Fibroblast of skin of right biceps (primary cell): ENCODE results near the gene OR52E8.

Experiments
- DNase-seq: peaks from one replicate; pipeline ENCODE4 v3.0.0-alpha.2; 2013

The OR52E8 gene

DNA sequence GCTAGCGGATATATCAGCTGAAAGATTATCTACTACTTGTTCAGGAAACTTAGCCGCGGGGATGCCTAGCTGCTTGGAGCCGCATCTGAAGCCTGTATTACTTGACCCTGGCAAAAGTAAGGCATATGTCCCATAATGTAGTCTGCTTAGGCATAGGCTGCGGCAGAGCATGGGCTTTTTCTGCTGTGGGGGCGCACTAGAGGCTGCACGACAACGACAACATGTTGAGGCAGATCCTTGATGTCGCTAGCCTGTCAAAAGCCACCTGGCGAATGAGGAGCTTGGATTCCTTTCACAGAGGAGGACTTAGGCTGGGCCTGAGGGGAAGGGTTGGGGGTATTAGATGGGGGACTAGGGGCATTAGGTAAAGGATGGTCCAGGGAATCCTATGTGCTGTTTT is 49.9 kb downstream of the OR52E8 start:
- DNase-seq, result no peak
